Uterus (tissue), 2 donors: Measurements from ENCODE around the gene ERVV-1.

Source experiments
- POLR2A ChIP-seq, 2 donors: fragments of 450-650 bp; IDR thresholded peaks; one replicate each; pipeline ENCODE4 v1.6.1; 2016; ENCODE audit warnings: antibody characterized with exemption in 2 of 2, mild to moderate bottlenecking in 1 of 2, moderate library complexity in 1 of 2
- TF ChIP-seq, protein P1 (sequence below), 4 experiments: fragments of 200-600 bp in 2 of 4; fragments of 450-650 bp in 2 of 4; sonication (generic) in 2 of 4; IDR thresholded peaks; one replicate each; pipeline ENCODE4 v1.5.1; 2016 to 2019; ENCODE audit warnings: antibody characterized with exemption in 4 of 4, mild to moderate bottlenecking in 2 of 4, moderate library complexity in 1 of 4

DNA sequence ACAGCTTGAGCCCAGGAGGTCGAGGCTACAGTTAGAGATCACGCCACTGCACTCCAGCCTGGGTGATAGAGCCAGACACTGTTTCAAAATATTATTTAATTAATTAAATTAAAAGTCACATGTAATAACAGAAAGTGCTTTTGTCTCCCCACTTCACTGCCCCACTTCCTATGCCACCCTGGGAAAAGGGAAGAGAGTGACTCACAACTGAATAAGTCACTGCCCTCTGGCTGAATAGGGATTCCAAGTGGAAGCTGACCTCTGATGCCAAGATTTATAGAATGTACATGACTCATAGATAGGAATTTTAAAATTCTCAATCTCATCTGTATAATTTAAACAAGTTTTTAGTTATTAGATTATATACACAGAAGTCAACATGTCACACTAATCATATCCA is 22.2 kb upstream of the ERVV-1 start:
- TF ChIP-seq POLR2A (IDR thresholded peaks at IDR 0.05), result no peak
- TF ChIP-seq, protein P1, sequence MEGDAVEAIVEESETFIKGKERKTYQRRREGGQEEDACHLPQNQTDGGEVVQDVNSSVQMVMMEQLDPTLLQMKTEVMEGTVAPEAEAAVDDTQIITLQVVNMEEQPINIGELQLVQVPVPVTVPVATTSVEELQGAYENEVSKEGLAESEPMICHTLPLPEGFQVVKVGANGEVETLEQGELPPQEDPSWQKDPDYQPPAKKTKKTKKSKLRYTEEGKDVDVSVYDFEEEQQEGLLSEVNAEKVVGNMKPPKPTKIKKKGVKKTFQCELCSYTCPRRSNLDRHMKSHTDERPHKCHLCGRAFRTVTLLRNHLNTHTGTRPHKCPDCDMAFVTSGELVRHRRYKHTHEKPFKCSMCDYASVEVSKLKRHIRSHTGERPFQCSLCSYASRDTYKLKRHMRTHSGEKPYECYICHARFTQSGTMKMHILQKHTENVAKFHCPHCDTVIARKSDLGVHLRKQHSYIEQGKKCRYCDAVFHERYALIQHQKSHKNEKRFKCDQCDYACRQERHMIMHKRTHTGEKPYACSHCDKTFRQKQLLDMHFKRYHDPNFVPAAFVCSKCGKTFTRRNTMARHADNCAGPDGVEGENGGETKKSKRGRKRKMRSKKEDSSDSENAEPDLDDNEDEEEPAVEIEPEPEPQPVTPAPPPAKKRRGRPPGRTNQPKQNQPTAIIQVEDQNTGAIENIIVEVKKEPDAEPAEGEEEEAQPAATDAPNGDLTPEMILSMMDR (IDR thresholded peaks at IDR 0.05), result no peak
